Mesothelial cell of epicardium (in vitro differentiated cells): ENCODE results near the gene BID. TPM values are rescaled to one million over a fixed set of nuclear protein-coding genes. Genes with fewer than 3 reads are reported as not detected.

Source experiments
- DNase-seq, 2 experiments: peaks; one replicate each; pipeline ENCODE4 v3.0.0; 2021; ENCODE audit warnings: low spot score in 2 of 2; ENCODE audit not compliant: unreplicated experiment in 2 of 2
- H3K27ac Mint-ChIP-seq: 2 replicates; pipeline ENCODE4 v1.8.0; 2021; ENCODE audit warnings: mixed read lengths
- H3K27me3 Mint-ChIP-seq: 2 replicates; pipeline ENCODE4 v1.8.0; 2021; ENCODE audit warnings: low read depth, mixed read lengths
- H3K36me3 Mint-ChIP-seq: 2 replicates; pipeline ENCODE4 v1.8.0; 2021; ENCODE audit warnings: mixed read lengths
- H3K4me1 Mint-ChIP-seq: 2 replicates; pipeline ENCODE4 v1.8.0; 2021; ENCODE audit warnings: mixed read lengths
- H3K4me3 Mint-ChIP-seq: 2 replicates; pipeline ENCODE4 v1.8.0; 2021; ENCODE audit warnings: mild to moderate bottlenecking, moderate library complexity, mixed read lengths
- H3K9me3 Mint-ChIP-seq: 2 replicates; pipeline ENCODE4 v1.8.0; 2021; ENCODE audit warnings: mixed read lengths
- total RNA-seq: library from RNA; stranded (reverse); gene quantifications from 3 replicates; pipeline ENCODE4 v1.2.1, GENCODE V29; 2021
- TF ChIP-seq, protein P1 (sequence below): fragments of 200-600 bp; sonication (generic); IDR thresholded peaks from one replicate; pipeline ENCODE4 v1.5.0; 2021; ENCODE audit warnings: antibody characterized with exemption; ENCODE audit not compliant: unreplicated experiment

Gene BID
- total RNA-seq, 1 donor from 2014 or later, result 29.9 TPM

DNA sequence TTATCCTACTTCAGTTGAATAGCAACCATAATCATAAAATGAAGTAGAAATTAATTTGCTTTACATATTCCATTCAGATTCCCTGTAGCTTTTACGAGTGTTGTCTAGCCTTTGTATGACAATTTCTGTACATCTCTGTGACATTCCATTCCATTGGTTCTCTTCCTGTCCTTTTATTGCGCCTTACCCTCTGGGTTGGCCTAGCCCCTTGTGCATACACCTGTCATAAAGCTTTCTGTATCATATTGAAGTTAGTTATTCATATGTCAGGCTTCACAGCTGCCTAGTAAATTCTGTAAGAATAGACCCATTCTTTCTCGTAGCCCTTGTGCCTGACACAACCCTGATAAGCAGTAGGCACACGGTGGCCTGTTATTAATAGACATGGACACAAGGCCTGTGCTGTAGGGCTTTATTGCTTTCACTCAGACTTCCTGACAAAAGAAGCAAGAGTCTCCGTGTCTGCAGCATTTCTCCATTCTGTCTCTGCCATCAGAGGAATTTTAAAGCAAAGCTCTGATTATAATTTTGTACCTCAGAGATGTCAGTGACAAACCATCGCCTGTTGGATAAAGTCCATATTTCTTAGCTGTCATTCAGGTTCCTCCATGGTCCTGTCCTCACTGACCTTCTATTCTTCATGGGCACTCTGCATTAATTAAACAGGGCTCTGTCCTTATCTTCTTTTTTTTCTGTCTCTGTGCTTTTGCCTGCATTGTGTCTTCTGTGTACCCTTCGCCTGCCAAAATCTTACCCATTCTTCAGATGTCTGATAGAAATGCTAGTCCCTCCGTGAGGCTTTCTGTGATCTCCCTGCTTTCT, 49.4 kb downstream of the BID start:
- H3K9me3 Mint-ChIP-seq, result no peaks in the 10 kb centered on the region
- no peak for DNase-seq

DNA sequence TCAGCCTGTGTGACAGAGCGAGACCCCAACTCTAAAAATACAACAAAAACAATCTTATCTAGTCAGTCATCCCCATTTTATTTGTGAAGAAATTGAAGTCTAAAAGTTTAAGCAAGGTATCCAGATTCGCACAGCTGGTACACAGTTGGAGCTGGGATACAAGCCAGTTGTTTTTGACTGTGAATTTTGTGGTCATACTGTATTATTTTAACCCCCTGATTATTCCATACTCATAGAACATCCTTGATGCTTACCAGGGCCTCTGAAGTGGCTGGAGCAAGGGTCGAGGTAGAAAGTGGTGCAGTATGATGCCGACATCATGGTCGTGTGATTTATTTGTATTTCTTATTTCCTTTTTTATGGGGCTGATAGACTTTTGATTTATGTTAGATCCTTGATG, 50.0 kb downstream of the BID start:
- TF ChIP-seq, protein P1, sequence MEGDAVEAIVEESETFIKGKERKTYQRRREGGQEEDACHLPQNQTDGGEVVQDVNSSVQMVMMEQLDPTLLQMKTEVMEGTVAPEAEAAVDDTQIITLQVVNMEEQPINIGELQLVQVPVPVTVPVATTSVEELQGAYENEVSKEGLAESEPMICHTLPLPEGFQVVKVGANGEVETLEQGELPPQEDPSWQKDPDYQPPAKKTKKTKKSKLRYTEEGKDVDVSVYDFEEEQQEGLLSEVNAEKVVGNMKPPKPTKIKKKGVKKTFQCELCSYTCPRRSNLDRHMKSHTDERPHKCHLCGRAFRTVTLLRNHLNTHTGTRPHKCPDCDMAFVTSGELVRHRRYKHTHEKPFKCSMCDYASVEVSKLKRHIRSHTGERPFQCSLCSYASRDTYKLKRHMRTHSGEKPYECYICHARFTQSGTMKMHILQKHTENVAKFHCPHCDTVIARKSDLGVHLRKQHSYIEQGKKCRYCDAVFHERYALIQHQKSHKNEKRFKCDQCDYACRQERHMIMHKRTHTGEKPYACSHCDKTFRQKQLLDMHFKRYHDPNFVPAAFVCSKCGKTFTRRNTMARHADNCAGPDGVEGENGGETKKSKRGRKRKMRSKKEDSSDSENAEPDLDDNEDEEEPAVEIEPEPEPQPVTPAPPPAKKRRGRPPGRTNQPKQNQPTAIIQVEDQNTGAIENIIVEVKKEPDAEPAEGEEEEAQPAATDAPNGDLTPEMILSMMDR, result no peak
- Mint-ChIP-seq H3K36me3 (peaks cover 14% of the 10 kb centered on the region), H3K4me3 (no peak overlapping the region), H3K4me1 (no peaks in the 10 kb centered on the region), H3K27me3 (no peaks in the 10 kb centered on the region), H3K27ac (no peak overlapping the region), H3K9me3 (no peaks in the 10 kb centered on the region)
- DNase-seq, result no peak

More for the DNA sequence above, 49.4 kb downstream of the BID start:
- no peaks in the 10 kb centered on the region for H3K4me1 Mint-ChIP-seq
- TF ChIP-seq, protein P1, result no peak
- H3K36me3 Mint-ChIP-seq, result peaks cover 14% of the 10 kb centered on the region
- H3K27me3 Mint-ChIP-seq, result no peaks in the 10 kb centered on the region
- H3K27ac Mint-ChIP-seq, result no peak overlapping the region
- H3K4me3 Mint-ChIP-seq, result no peak overlapping the region

DNA sequence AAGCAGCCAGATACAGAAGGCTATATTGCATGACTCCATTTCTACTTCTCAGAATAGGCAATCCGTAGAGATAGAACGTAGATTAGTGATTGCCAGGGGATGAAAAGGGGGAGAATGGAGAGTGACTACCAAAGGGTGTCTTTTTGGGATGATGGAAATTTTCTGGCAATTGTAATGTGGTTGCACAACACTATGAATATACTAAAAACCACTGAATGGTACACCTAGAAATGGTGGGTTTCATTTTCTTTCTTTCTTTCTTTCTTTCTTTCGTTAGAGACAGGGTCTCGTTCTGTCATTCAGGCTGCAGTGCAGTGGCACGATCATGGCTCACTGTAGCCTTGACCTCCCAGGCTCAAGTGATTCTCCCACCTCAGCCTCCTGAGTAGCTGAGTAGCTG, 54.4 kb downstream of the BID start:
- no peaks in the 10 kb centered on the region for H3K36me3 Mint-ChIP-seq
- H3K9me3 Mint-ChIP-seq, result no peaks in the 10 kb centered on the region
- no peak overlapping the region for H3K27ac Mint-ChIP-seq
- no peaks in the 10 kb centered on the region for H3K4me1 Mint-ChIP-seq
- TF ChIP-seq, protein P1, result no peak
- H3K4me3 Mint-ChIP-seq, result no peak overlapping the region
- DNase-seq, result no peak
- no peaks in the 10 kb centered on the region for H3K27me3 Mint-ChIP-seq

DNA sequence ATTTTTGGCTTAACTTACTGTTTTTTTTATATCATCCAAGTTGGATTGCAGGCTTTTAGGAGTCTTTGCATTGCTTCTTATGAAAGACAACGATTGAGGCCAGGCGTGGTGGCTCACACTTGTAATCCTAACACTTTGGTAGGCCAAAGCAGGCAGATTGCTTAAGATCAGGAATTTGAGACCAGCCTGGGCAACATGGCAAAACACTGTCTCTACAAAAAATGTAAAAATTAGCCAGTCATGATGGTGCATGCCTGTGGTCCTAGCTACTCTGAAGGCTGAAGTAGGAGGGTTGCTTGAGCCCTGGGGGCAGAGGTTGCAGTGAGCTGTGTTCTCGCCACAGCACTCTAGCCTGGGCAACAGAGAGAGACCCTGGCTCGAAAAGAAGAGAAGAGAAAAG, 56.6 kb downstream of the BID start:
- Mint-ChIP-seq H3K9me3 (no peaks in the 10 kb centered on the region), H3K27me3 (no peaks in the 10 kb centered on the region), H3K4me1 (peaks cover 2% of the 10 kb centered on the region), H3K27ac (peak overlapping the region; percentile 68), H3K36me3 (peaks cover 3% of the 10 kb centered on the region), H3K4me3 (no peak overlapping the region)
- DNase-seq, result no peak
- TF ChIP-seq, protein P1, result no peak

DNA sequence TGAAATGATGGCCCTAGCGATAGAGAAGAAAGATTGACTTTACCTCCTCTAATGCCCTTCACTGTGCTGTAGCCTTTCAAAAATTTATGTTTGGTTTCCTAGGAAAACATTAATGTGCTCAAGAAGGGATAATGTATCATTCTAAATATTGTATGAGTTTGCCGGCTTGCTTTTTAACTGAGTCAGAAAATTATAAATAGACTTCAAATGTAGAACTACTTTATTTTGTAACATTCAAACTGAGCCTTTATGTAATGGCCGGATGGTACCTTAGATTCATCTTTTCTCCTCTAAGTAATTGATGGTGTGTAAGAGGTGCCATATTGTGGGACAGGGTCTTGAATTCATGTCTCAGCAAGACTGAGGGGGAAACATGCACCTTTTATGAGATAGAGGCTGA, 57.7 kb downstream of the BID start:
- H3K27me3 Mint-ChIP-seq, result no peaks in the 10 kb centered on the region
- H3K36me3 Mint-ChIP-seq, result peaks cover 3% of the 10 kb centered on the region
- no peak for DNase-seq
- no peak overlapping the region for H3K4me3 Mint-ChIP-seq
- H3K4me1 Mint-ChIP-seq, result peaks cover 11% of the 10 kb centered on the region
- no peak overlapping the region for H3K27ac Mint-ChIP-seq
- TF ChIP-seq, protein P1, result no peak
- no peaks in the 10 kb centered on the region for H3K9me3 Mint-ChIP-seq
